ENCODE measurements around the gene GNPTG.

The GNPTG gene

DNA sequence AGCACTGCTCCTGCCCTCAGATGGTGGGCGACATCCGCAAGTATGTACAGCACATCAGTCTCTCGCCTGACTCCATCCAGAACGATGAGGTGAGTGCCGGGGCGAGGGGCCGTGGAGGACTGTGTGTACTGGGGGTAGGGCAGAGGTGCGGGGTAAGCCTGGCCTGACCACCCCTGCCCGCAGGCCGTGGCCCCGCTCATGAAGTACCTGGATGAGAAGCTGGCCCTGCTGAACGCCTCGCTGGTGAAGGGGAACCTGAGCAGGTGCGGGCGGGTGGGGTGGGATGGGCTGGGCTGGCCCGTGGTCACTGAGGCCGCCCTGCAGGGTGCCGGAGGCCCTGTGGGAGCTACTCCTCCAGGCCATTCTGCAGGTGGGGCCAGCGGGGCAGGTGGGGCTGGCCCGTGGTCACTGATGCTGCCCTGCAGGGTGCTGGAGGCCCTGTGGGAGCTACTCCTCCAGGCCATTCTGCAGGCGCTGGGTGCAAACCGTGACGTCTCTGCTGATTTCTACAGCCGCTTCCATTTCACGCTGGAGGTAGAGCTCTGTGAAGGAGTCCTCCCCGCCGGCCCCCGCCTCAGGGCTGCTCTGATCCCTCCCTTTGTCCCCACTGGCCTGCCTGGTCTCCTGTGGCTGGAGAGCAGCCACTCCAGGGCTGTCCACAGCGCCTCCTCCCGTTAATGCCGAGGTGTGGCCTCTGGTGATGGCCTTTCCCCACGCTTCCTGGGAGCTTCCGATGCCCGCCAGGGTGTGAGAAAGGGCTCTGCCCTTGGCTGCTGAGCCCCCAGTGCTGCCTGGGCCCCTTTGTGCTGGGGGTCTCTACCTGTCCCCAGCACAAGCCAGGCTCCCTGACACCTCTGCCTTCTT, 5.1 kb upstream of the GNPTG start:
- no peak for DNase-seq

DNA sequence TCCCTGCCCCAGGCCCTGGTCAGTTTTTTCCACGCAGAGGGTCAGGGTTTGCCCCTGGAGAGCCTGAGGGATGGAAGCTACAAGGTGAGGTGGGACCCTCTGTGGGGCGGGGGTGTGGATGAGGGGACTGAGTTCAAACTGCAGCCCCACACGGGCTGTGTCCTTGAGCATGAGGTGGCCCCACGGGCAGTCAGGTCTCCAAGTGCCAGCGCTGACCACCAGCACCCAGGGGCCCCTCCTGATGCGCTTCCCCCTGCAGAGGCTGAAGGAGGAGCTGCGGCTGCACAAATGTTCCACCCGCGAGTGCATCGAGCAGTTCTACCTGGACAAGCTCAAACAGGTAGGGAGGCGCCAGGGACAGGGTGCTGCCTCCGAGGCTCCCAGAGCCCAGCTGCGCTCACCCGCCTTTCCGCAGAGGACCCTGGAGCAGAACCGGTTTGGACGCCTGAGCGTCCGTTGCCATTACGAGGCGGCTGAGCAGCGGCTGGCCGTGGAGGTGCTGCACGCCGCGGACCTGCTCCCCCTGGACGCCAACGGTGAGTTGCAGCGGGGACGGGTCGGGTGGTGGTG, 4.4 kb upstream of the GNPTG start:
- DNase-seq, result no peak

DNA sequence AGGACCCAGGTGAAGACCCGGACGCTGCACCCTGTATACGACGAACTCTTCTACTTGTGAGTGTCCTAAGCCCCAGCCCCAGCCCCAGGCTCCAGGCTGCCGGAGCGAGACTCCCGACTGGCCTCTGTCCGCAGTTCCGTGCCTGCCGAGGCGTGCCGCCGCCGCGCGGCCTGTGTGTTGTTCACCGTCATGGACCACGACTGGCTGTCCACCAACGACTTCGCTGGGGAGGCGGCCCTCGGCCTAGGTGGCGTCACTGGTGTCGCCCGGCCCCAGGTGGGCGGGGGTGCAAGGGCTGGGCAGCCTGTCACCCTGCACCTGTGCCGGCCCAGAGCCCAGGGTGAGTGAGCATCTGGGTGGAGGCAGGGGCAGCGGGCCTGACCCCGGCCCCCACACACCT, 3.8 kb upstream of the GNPTG start:
- no peak for DNase-seq

DNA sequence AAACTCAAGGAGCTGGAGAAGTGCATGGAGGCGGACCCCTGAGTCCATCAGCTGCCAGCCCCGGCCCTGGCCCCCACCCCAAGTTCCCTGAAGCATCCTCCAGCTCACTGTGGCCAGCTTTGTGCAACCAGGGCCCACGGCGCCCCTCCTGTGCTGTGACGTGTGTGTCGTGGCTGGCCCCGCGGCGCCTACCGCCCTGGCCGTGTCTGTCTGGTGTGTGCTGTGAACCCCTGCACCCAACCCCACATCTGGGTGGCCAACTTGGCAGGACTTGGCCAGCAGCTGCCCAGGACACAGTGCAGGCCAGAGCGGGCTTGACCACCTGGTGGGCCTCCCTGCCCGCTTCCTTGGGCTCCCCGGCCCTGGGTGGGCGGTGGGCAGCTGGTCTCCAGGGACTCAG, 3.3 kb upstream of the GNPTG start:
- no peak for DNase-seq

DNA sequence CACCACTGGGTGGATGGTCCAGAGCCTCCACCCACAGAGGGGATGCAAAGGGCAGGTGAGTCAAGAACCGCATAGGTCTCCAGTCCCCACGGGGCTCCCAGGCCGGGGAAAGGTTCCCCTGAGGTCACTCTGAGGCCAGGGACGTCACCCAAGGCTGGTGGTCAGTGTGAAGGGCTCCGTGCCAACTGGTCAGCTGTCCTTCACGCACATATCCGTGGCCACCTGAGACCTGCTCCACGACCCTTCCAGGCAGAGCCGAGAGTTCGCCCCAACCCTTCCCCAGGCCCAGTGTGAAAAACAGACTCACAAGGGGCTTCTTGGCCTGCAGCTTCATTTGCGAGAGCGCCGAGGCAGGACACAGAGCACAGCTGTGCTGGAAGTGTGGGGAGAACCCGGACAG, 2.8 kb upstream of the GNPTG start:
- no peak for DNase-seq

DNA sequence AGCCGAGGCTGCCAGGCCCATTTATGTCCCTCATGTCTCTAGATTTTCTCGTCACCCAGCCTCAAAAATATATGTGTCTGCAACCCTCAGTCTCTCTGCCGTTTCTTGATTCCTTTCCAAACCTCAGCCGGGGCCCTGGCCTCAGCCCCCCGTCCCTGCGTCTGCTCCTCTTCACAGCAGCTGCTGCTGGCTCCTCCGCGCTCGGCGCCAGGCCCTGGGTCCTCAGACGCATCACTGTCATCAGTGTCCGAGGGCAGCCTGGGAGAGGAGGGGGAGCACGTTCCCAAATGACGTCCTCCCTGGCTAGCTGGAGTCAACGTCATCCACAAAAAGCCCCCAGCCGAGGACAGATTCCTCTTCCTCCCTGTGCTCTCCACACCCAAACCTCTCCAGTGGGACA, 2.4 kb upstream of the GNPTG start:
- DNase-seq, result no peak

DNA sequence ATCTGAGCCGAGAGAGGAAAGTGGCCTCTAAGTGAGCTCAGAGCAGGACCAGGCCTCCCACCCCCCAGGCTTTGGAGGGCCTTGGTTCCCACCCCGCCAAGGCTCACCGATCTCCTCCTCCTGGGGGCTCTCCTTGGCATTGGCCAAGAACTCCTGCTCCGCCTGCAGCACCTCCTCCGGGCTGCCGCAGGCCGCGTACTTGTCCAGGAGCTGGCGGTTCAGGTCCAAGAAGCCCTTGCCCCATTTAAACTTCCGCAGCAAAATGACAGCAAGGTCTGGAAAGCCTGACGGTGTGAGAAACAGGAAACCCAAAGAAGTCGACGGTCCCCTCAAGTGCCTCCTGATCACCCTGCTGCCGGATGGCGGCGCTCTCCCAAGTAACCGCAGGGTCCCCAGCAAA, 1.8 kb upstream of the GNPTG start:
- DNase-seq, result no peak

DNA sequence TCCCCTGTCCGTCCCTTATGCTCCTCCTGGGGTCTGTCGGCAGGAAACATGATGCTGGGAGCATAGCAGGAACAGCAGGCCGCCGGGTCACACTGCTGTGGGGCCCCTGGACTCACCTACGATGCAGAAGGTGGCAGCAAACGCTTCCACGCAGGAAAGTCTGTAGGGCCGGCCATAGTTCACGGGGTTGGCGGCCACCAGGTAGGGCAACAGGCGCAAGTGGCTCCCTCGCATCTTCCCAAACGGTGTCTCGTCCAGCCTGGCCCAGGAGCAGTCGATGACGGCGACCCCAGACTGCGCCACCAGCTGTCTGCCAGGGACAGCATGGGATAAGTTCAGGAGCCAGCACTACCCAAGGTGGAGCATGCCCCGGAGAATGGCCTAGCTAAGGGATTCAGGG, 1.0 kb upstream of the GNPTG start:
- no peak for DNase-seq

DNA sequence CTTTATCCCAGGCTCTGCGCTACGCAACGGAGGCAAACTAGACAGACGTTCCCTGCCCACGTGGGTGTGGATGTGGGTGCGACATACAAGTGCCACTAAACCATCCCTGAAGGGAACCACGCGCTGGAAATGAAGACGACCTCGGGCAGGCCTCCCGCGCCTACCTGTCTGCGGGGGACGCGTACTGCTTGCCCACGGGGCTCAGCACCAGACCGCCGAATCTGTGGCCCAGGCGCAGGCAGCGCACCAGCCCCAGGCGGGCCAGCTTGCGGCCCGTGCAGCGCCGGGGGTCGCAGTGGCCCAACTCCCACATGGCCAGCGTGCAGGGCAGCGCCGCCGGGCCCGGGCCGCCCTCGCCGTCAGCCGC, 533 bp upstream of the GNPTG start:
- peak in 1 of 56 donors; percentile 24 for DNase-seq

DNA sequence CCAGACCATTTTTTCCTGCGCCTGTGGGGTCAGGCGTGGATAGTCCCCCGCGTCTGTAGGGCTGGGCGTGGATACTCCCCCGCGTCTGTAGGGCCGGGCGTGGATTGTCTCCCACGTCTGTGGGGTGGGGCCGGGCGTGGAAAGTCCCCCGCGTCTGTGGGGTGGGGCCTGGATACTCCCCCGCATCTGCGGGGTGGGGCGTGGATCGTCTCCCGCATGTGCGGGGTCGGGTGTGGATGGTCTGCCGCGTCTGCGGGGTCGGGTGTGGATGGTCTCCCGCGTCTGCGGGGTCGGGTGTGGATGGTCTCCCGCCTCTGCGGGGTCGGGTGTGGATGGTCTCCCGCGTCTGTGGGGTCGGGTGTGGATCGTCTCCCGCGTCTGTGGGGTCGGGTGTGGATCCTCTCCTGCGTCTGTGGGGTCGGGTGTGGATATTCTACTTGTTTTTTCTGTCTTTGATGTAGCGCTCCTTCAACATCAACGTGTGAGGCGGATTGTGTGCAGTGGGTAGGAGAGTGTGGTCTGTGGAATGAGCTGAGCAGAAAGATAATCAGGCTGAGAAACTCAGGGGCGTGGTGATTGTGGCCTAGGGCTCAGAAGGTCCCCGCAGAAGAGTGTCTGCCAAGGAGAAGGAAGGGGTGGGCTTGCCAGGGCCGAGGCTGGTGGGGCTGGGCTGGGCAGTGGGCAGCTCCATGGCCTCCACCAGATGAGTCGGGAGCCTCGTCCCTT, 3.2 kb downstream of the GNPTG start:
- no peak for DNase-seq

DNA sequence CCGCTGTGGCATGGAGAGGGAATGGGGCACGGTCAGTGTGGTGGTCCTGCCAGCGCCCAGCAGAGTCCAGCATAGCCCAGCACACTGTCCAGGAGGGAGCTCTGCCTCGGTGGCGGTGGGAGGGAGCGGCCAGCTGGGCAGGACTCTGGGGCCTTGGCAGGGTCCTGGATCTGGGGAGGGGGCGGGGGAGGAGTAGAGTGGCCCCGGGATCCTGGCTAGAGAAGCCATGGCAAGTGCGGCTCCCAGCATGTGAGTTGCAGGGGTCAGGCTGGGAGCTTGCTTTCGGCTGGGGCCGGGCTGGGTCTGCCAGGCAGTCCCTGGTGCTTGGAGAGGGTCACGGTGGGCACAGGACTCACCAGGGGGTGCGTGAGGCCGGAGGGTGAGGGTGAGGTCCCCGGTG, 3.9 kb downstream of the GNPTG start:
- DNase-seq, result no peak

DNA sequence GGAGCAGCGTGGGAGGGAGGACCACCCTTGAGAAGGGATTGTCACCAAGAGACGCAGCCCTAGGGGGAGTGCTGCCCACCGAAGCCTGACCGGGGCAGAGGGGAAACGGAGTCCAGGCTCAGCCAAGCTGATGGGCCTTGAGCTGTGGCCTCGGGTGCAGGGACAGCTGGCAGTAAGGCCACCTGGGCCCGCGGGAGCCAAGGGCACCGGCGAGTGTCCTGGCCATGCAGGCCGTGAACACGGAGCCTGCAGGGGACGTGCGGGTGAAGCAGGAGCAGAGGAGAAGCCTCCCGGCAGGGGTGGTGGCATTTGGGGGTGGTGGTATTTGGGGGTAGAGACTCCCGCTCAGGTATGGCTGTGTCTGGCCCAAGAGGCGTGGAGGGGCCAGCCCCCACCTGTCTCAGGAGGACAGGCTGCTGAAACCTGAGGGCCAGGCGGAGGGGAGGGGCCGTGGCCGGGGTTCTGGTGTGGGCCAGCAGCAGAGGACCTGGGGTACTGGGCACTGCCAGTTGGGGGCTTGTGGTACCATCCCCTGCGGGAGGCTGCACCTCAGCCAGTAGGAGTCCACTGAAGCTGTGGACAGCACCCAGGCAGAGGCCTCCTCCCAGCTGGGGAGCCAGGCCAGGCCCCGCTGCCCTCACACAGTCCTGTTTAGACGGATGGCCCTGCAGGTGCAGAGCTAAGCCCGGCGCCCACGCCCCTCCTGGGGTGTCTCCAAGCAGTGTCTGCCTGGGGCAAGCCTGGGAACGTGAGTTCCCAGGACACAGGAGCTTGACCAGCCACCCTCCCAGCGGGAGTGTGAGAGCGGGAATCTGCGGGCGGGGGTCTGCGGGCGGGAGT, 4.5 kb downstream of the GNPTG start:
- DNase-seq, result no peak

DNA sequence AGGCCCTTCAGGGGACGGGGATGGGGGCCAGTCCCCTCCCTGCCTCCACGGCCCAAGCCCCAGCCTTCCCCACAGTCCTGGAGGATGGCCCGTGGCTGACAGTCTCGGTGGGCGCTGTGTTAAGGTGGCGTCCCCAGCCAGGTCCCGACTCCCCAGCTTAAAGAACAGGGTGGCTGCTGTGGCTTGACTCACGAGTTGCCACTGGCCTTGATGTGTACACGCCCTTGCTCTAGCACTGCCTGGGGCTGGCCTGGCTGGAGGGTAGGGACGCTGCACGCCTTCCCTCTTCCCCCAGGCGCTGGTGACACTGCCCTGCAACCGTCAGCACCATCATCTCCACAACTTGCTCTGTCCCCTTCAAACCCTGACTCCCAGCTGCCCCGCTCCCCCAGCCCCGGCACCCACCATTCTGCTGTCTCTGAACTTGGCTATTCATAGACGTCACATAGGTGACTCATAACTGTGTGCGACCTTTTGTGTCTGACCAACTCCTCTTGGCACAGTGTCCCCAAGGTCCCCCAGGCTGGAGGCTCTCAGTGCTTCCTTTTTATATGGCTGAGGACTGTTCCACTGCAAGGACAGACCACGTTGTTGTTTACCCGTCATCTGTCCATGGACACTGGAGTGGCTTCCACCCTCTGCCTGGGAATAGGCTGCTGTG, 6.3 kb downstream of the GNPTG start:
- DNase-seq, result no peak

DNA sequence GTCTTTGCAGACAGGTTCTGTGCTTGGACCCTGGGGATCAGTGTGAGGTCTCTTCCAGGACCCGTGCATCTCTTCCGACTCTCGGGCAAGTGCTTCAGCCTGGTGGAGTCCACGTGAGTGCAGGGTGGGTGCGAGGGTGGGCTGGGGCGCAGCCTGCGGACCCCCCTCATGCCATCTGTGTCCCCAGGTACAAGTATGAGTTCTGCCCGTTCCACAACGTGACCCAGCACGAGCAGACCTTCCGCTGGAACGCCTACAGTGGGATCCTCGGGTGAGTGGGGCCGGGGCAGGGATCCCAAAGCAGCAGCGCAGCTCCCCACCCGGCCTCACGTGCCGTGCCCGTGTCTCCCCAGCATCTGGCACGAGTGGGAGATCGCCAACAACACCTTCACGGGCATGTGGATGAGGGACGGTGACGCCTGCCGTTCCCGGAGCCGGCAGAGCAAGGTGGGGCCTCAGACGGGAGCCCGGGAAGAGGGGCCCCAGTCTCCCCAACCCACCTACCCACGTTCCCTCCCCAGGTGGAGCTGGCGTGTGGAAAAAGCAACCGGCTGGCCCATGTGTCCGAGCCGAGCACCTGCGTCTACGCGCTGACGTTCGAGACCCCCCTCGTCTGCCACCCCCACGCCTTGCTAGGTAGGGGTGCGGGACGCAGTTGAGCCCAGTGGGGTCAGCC, 10.1 kb downstream of the GNPTG start:
- no peak for DNase-seq

DNA sequence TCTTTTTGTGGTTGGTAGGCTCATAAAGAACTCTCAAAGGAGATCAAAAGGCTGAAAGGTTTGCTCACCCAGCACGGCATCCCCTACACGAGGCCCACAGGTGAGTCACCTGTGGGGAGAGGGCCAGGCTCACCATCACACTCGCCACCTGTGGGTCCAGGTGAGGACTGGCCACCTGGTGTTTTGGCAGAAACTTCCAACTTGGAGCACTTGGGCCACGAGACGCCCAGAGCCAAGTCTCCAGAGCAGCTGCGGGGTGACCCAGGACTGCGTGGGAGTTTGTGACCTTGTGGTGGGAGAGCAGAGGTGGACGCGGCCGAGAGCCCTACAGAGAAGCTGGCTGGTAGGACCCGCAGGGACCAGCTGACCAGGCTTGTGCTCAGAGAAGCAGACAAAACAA, 11.1 kb downstream of the GNPTG start:
- no peak for DNase-seq

DNA sequence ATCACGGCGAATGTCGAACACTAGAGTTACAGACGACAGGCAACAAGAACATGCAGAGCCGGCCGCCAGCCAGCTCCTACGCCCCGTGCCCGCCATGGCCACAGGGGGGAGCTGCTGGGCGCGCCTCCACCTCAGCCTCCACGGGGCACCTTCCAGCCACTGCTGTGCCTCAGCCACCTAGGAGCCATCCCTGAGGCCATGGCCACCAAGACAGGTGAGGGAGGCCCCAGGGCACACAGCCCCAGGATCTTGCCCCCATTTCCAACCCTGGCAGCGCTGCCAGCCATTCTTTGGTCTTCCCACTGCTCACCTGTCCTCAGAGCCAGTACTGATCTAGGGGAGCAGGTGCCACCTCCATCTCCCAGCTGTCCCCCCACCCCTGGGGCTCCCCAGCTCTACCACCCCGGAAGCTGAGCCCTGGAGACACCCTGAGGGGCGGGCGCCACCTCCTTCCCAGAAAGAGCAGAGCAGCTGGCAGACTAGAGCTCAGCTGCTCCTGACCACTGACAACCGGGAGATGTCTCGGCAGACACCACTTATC, 11.8 kb downstream of the GNPTG start:
- peak in 15 of 56 donors; percentile 10 to 52 (median 22) for DNase-seq

DNA sequence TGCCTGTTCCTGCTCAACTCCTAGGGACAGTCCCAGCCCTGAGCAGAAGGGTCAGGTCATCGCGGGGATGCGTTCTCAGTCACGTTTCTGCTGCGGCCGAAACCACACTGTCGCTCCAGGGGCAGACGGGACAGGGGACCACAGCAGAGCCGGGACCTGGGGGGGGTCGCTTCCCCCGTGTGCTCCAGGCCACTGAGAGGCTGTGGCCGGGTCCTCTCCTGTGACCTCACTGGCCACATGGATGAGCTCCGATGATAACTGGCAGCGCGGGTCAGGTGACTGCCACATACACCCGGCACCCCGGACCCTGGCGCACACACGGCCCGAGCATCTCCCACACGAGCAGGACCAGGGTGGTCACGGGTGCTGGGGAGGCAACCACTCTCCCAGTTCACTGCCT, 12.8 kb downstream of the GNPTG start:
- DNase-seq, result no peak

DNA sequence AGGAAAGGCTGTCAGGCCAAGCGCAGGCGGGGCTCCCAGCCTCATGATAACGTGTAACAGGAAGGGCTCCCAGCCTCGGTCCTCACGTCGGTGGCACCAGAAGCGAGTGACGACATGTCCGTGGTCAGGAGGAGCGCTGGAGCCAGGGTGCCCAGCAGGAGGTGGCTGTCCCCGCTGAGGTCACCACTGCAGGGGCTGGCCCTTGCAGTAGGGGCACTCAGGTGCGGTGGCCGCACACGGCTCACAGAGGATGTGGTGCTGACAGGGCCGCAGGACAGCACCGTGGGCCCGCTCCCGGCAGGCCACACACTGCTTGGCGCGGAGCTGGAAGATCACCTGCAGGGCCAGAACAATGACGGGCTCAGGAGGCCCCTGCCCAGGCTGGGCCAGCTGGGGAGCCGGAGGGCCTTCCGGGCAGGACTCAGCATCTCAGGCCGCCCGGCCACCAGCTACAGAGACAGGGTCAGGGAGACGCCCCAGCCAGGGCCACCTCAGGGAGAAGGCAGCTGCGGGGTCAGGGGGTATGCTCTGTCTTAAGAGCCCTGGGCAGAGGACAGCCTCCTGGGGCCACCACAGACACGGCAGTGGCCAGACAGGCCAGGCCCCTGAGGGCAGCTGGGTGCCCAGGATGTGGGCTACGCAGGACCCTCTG, 14.5 kb downstream of the GNPTG start:
- no peak for DNase-seq

DNA sequence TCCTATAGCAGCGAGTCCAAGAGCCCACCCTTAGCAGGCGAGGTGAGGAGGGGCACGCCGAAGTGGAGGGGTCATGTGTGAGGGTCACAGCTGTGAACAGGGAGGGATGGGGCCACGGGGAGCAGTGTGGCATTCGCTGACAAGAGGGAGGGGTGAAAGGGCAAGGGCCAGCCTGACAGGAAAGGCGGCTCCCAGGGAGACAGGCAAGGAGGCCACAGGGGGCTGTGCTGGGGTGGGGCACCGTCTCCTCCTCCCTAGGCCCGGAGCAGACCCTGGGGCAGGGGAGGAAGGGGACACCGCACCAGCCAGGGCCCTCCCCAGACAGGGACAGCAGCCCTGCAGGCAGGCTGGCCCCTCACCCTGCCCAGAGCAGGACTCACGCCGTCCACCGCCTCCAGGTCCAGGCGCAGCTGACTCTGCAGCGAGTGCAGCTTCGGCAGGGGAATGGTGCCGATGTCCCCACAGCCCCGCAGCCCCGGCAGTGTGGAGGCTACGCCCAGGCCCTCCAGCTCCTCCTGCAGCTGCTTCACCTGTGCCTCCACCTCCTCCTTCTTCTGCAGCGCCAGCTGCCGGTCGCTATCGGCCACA, 15.1 kb downstream of the GNPTG start:
- no peak for DNase-seq
